Stimulated activated CD8-positive, alpha-beta memory T cell treated with anti-CD3 and anti-CD28 coated beads, Interleukin-15, amount 100 ng/mL, for 4 hours (primary cell): ENCODE measurements around the gene NSD1.

Source experiments
- DNase-seq, 2 donors: peaks; one replicate each; pipeline ENCODE4 v3.0.0-alpha.2; 2020; ENCODE audit warnings: low read depth in 2 of 2

Gene NSD1

DNA sequence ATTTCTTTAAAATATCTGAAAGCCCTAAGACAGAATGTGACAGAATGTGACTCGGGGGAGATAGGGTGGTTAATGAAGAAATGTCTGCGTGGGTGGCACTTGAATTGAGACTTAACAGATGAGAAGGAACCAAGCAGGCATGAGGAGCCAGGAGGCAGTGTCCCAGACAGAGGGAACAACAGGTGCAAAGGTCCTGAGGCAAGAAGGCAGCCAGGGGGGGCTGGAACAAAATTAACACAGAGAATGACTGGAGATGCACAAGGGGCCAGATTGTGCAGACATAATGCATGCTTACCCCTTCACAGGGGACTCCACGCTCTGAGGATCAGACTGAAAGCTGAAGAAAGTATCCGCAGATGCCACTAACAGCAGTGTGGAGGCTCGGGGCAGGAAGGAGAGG, 216.2 kb downstream of the NSD1 start:
- no peak for DNase-seq
